Heart left ventricle (tissue), 16 donors: ENCODE data around the gene MAGI2. TPM values are rescaled to one million over a fixed set of nuclear protein-coding genes. Genes with fewer than 3 reads are reported as not detected.

Source experiments
- ATAC-seq, 4 donors: fragments of 200-7000 bp; cut with Tn5 transposase; one replicate each; pipeline ENCODE4 v1.9.1; 2020 to 2022; ENCODE audit warnings: moderate library complexity in 4 of 4, mild to moderate bottlenecking in 3 of 4, moderate number of reproducible peaks in 1 of 4
- DNase-seq, 5 donors: peaks; one replicate each; pipeline ENCODE4 v3.0.0-alpha.2; 2020
- H3K27ac ChIP-seq, 12 donors: fragments of 200-600 bp; sonication (generic) in 4 of 12; one replicate each; pipeline versions ENCODE4 v1.5.0 to v1.8.0; 2016 to 2022; ENCODE audit warnings: mild to moderate bottlenecking in 2 of 12
- H3K27me3 ChIP-seq, 9 donors: fragments of 200-600 bp; sonication (generic) in 2 of 9; one replicate each; pipeline versions ENCODE4 v1.5.1 to v1.8.0; 2016 to 2022; ENCODE audit warnings: mild to moderate bottlenecking in 3 of 9
- H3K36me3 ChIP-seq, 9 donors: fragments of 200-600 bp; sonication (generic) in 2 of 9; one replicate each; pipeline versions ENCODE4 v1.5.0 to v1.8.0; 2018 to 2022; ENCODE audit warnings: mild to moderate bottlenecking in 2 of 9
- H3K4me1 ChIP-seq, 12 donors: fragments of 200-600 bp; sonication (generic) in 4 of 12; one replicate each; pipeline versions ENCODE4 v1.5.0 to v1.8.0; 2016 to 2022; ENCODE audit warnings: mild to moderate bottlenecking in 3 of 12
- H3K4me3 ChIP-seq, 12 donors: fragments of 200-600 bp; sonication (generic) in 4 of 12; one replicate each; pipeline versions ENCODE4 v1.5.0 to v1.8.0; 2017 to 2022; ENCODE audit warnings: mild to moderate bottlenecking in 9 of 12, moderate library complexity in 4 of 12
- H3K9me3 ChIP-seq, 12 donors: fragments of 200-600 bp; sonication (generic) in 4 of 12; one replicate each; pipeline versions ENCODE4 v1.5.0 to v1.8.0; 2016 to 2022; ENCODE audit warnings: mild to moderate bottlenecking in 1 of 12
- POLR2A ChIP-seq, 2 donors: fragments of 450-650 bp; IDR thresholded peaks; one replicate each; pipeline ENCODE4 v1.6.1; 2017; ENCODE audit warnings: antibody characterized with exemption in 2 of 2, mild to moderate bottlenecking in 2 of 2, moderate library complexity in 2 of 2
- WGBS, 4 donors: extraction: QIAGEN DNeasy Blood & Tissue Kit in 2 of 4; methylation state at CpG; one replicate each; pipeline versions ENCODE4 v1.1.5 to v1.1.7; 2013 to 2018; 5-methylcytosine and 5-hydroxymethylcytosine counted together
- intact Hi-C, 10 donors: fragments of 100-400 bp; cut with DNase I; formaldehyde crosslinking; loops; one replicate each; pipeline versions ENCODE4 v1.11.1 to v1.14.2; 2022
- polyA plus RNA-seq, 2 donors: library from polyadenylated mRNA; stranded (reverse); fragments of 200-250 nt; gene quantifications; one replicate each; pipeline ENCODE4 v1.2.3, GENCODE V29; 2013
- total RNA-seq, 9 donors: library from RNA; depleted of rRNA in 2 of 9; stranded (reverse); fragments of >200 nt in 2 of 9; fragmentation: NEBNext Ultra II Directional in 3 of 9; extraction: Animal tissue kit (Norgen Biotek cat#: 25700) in 3 of 9; gene quantifications; one replicate each; pipeline versions ENCODE4 v1.1.0 to v1.2.4, GENCODE V29; 2016 to 2023
- TF ChIP-seq, protein P1 (sequence below), 12 donors: fragments of 200-600 bp; sonication (generic) in 4 of 12; IDR thresholded peaks; one replicate each; pipeline versions ENCODE4 v1.5.0 to v1.8.0; 2018 to 2022; ENCODE audit warnings: antibody characterized with exemption in 12 of 12, mild to moderate bottlenecking in 5 of 12
- donor health status: ischemic (EF 13 %, LVEDD 7.1; RV severe dilation, severe dysfunction).
- donor health status: healthy with polysubstance abuse.
- donor health status: DM: no; HTN: yes; CAD: no.
- donor health status: DM: no; HTN: no; CAD: no.
- donor health status: ischemic (EF 25% LVEDD 6.9; RV normal size, moderate dysfunction).
- donor health status: ischemic (EF 25% LVEDD 5.7; RV mildly dilated, moderate dysfunction).
- donor health status: healthy.
- donor health status: DM: yes; HTN: yes; CAD: no.
- donor health status: ischemic (EF 35%, LVEDD 5.7; RV mildly dilated, moderate dysfunction).
- donor health status: nonischemic (EF 11% LVEDD 7.7; RV severe dilation, severe dysfunction).
- donor health status: DM: yes; HTN: yes; CAD: no.
- donor health status: PGD.
- donor health status: ischemic (EF 29% LVEDD 5.4; RV normal size, mild dysfunction).
- donor health status: nonischemic (EF 23%, LVEDD 6.1; RV moderate dilation, normal function).

Gene MAGI2
- total and polyA plus RNA-seq, 11 donors, result 1.1 to 6.8 (median 3.8) TPM

DNA sequence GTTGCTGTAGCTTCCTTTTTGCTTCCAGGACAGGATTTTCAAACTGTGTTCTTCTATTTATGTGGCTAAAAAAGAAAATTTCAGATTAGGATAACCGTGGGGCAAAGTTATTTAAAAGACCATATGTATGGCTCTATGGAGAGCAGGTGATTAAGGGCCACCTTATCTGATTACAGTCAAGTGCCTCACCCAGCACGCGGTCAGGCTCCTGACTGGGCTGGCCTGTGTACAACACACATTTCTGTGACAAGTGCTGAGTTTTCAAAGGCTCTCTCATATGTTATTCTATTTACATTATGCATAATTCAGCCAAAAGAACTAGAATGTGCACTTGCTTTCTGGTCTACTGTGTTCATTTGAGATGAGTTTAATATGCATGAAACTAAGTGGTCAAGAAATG is 1107.5 kb downstream of the MAGI2 start:
- intact Hi-C loops, result no loop called here
- no peak overlapping the region for H3K27ac ChIP-seq
- no peaks in the 10 kb centered on the region for H3K9me3 ChIP-seq
- WGBS, 4 donors, result 42 to 56% (median 52%) methylated on average over 3 of the region's 3 CpGs
- H3K4me3 ChIP-seq, result no peak overlapping the region
- H3K4me1 ChIP-seq, result peaks cover 0 to 9% (median 0%) of the 10 kb centered on the region in 12 donors
- H3K36me3 ChIP-seq, result no peaks in the 10 kb centered on the region
- no peaks in the 10 kb centered on the region for H3K27me3 ChIP-seq
- no peak for ATAC-seq
- TF ChIP-seq, protein P1, sequence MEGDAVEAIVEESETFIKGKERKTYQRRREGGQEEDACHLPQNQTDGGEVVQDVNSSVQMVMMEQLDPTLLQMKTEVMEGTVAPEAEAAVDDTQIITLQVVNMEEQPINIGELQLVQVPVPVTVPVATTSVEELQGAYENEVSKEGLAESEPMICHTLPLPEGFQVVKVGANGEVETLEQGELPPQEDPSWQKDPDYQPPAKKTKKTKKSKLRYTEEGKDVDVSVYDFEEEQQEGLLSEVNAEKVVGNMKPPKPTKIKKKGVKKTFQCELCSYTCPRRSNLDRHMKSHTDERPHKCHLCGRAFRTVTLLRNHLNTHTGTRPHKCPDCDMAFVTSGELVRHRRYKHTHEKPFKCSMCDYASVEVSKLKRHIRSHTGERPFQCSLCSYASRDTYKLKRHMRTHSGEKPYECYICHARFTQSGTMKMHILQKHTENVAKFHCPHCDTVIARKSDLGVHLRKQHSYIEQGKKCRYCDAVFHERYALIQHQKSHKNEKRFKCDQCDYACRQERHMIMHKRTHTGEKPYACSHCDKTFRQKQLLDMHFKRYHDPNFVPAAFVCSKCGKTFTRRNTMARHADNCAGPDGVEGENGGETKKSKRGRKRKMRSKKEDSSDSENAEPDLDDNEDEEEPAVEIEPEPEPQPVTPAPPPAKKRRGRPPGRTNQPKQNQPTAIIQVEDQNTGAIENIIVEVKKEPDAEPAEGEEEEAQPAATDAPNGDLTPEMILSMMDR (IDR thresholded peaks at IDR 0.05), result no peak
- TF ChIP-seq POLR2A (IDR thresholded peaks at IDR 0.05), result no peak
- no peak for DNase-seq

DNA sequence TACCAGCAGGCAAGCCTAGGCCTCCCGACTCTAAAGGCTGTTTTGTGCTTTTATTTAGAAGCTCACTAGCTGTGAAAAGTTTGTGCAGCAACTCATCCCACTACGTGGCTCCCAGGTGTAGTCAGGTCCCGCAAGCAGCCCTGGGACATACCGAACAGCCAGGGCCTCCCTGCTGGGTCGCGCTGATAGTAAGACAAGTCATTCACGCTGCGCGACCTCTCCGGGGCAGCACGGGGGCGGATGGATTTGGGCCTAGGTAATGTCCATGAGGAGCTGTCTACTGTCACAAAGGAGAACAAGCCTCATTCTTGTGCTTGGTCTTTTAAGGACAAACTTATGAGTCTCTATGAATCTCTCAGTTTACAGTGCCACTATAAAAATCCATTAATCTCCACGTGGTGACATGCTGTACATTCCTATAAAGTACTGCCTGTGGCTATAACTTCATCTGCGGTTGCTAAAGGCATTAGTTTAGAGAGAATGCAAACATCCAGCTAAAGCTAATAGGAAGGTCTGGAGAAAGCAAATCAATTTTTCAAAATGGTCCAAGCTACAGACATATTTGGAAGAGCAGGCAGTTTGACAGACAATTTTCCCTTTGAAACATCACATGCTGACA is 1108.1 kb downstream of the MAGI2 start:
- ATAC-seq (no peak), DNase-seq (no peak)
- no peaks in the 10 kb centered on the region for H3K27me3 ChIP-seq

GRCh38 chr7:78334426-78334825 is 1119.0 kb downstream of the MAGI2 start:
- no peaks in the 10 kb centered on the region for H3K9me3 ChIP-seq
- H3K27me3 ChIP-seq, result no peaks in the 10 kb centered on the region
- no peak overlapping the region for H3K4me3 ChIP-seq
- peaks cover 0 to 5% (median 0%) of the 10 kb centered on the region in 12 donors for H3K4me1 ChIP-seq
- intact Hi-C loops, result no loop called here
- DNase-seq (no peak), ATAC-seq (no peak)
- WGBS, 4 donors, result 66 to 88% (median 82%) methylated on average over 3 of the region's 3 CpGs
- no peaks in the 10 kb centered on the region for H3K36me3 ChIP-seq
- no peak for TF ChIP-seq POLR2A (IDR thresholded peaks at IDR 0.05)
- TF ChIP-seq, protein P1 (IDR thresholded peaks at IDR 0.05), result no peak
- H3K27ac ChIP-seq, result no peak overlapping the region

More for the DNA sequence above, 1108.1 kb downstream of the MAGI2 start:
- WGBS, 4 donors, result 76 to 87% (median 83%) methylated on average over 14 of the region's 14 CpGs
- TF ChIP-seq POLR2A (IDR thresholded peaks at IDR 0.05), result no peak
- TF ChIP-seq, protein P1 (IDR thresholded peaks at IDR 0.05), result no peak
- Histone ChIP-seq H3K27ac (no peak overlapping the region), H3K4me3 (no peak overlapping the region), H3K9me3 (no peaks in the 10 kb centered on the region), H3K4me1 (peaks cover 0 to 9% (median 0%) of the 10 kb centered on the region in 12 donors), H3K36me3 (no peaks in the 10 kb centered on the region)
- intact Hi-C loops, result no loop called here

DNA sequence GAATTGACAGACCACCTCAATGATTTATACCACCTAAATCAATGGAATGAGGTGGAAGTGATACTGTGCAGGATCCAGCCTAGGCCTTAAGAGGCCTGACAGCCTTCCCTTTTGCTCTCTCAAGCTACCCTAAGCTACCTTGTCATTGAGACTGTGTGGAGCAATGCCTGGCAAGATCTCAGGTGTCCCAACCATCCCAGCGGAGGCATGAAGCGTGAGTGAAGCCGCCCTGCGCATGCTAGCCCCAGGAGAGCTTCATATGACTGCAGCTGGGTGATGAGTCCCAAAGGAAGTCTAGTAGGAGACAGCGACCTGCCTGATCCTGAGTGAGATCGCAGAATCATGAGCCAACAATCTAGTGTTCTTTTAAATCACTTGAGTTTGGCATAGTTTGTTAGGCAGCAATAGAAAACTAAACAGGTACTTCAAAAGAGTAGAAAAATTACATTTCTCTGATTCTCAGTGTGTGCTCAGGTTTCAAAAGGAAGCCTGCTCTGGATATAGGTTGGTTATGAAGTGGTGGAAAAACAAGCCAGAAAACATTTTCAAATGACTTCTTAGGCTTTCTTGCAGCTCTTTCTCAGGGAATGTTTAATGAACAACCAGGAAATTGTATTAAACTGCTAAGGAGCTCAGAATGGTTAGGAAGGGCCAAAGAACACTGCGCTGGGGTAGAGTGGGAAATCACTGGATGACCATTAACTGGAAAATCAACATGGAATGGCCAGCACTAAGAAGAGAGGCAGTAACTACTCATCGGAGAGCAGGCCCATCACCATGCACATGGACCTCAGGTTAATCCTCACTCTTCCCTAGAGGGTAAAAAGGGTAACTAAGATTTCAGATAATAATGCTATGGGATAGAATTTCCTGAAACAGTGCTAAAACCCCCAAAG is 1119.7 kb downstream of the MAGI2 start:
- Histone ChIP-seq H3K4me1 (peaks cover 0 to 5% (median 0%) of the 10 kb centered on the region in 12 donors), H3K27me3 (no peaks in the 10 kb centered on the region), H3K9me3 (no peaks in the 10 kb centered on the region), H3K4me3 (no peak overlapping the region), H3K36me3 (no peaks in the 10 kb centered on the region), H3K27ac (no peak overlapping the region)
- intact Hi-C loops, result no loop called here
- DNase-seq (no peak), ATAC-seq (no peak)
- 94 to 96% (median 96%) methylated on average over 8 of the region's 8 CpGs for WGBS, 4 donors
- TF ChIP-seq POLR2A (IDR thresholded peaks at IDR 0.05), result no peak
- TF ChIP-seq, protein P1 (IDR thresholded peaks at IDR 0.05), result no peak
